K562 (cell line): ENCODE results near the gene CNPPD1. TPM values are rescaled to one million over a fixed set of nuclear protein-coding genes. Genes with fewer than 3 reads are reported as not detected.

Experiments
- ATAC-seq: fragments of 200-7000 bp; cut with Tn5 transposase; 3 replicates; pipeline ENCODE4 v1.9.1; 2020; ENCODE audit warnings: moderate library complexity
- BruUV-seq: library from RNA; stranded (reverse); fragments of 400-500 nt; replicated peaks from 2 replicates; lab custom pipeline; 2021; lab: Mats Ljungman, UMichigan
- CTCF ChIA-PET: fragments of 300-600 bp; formaldehyde crosslinking; extraction: SDS; loops from one replicate; lab custom pipeline; 2021; ENCODE audit warnings: low intra/inter-chr PET ratio; lab: Yijun Ruan, JAX
- POLR2A ChIA-PET: fragments of 300-600, 350-650 bp; sonication (Branson Sonifier 250); formaldehyde crosslinking; extraction: SDS; loops from one replicate; lab custom pipeline; 2021; ENCODE audit warnings: antibody characterized with exemption, inconsistent platforms; lab: Yijun Ruan, JAX
- DNase-seq, 4 experiments: peaks; one replicate each; pipeline versions ENCODE4 v3.0.0 to v3.0.0-alpha.2; 2011 to 2018; ENCODE audit warnings: low spot score in 3 of 4, mixed read lengths in 3 of 4; ENCODE audit errors: extremely low read depth in 1 of 4
- FAIRE-seq: peaks from 2 replicates; lab custom pipeline; 2011; peaks lifted over from hg19 to GRCh38; lab: Jason Lieb, UNC
- H2AFZ ChIP-seq: 2 replicates; pipeline ENCODE4 v1.6.0; 2011; ENCODE audit warnings: low read depth, low read length, control low read depth, inconsistent platforms
- H3K27ac ChIP-seq: fragments of 200-600 bp; 3 replicates; pipeline ENCODE4 v1.8.0; 2011; ENCODE audit warnings: low read depth, mild to moderate bottlenecking, control low read depth, inconsistent platforms, low read length, moderate library complexity, mixed read lengths; ENCODE audit errors: extremely low read depth
- H3K27me3 ChIP-seq, 2 experiments: fragments of 300-600 bp in 1 of 2; 2 replicates in 1 of 2; 3 replicates in 1 of 2; pipeline versions ENCODE4 v1.6.0 to v1.8.0; 2011; ENCODE audit warnings: inconsistent platforms in 2 of 2, low read length in 2 of 2, mild to moderate bottlenecking in 1 of 2, mixed read lengths in 1 of 2, moderate library complexity in 1 of 2; ENCODE audit not compliant: control insufficient read depth in 2 of 2, insufficient read depth in 2 of 2
- H3K36me3 ChIP-seq: fragments of 300-600 bp; 3 replicates; pipeline ENCODE4 v1.8.0; 2011; ENCODE audit warnings: mild to moderate bottlenecking, low read length, inconsistent platforms; ENCODE audit not compliant: control insufficient read depth, insufficient read depth
- H3K4me1 ChIP-seq, 2 experiments: fragments of 200-600 bp in 1 of 2; replicated peaks in 1 of 2; 2 replicates in 1 of 2; 3 replicates in 1 of 2; pipeline versions ENCODE4 v1.5.1 to v1.8.0; 2011; ENCODE audit warnings: inconsistent platforms in 2 of 2, low read length in 2 of 2, mild to moderate bottlenecking in 1 of 2, mixed read lengths in 1 of 2, moderate library complexity in 1 of 2; ENCODE audit not compliant: control insufficient read depth in 2 of 2, insufficient read depth in 2 of 2
- H3K4me2 ChIP-seq: 2 replicates; pipeline ENCODE4 v1.6.1; 2011; ENCODE audit warnings: low read length, control low read depth, inconsistent platforms, mixed read lengths; ENCODE audit not compliant: insufficient read depth
- H3K4me3 ChIP-seq: fragments of 200-600 bp; sonication (generic), shearing (Covaris generic); 2 replicates; pipeline ENCODE4 v1.5.1; 2016; ENCODE audit warnings: control low read depth, inconsistent platforms
- H3K79me2 ChIP-seq: fragments of 200-600 bp; 3 replicates; pipeline ENCODE4 v1.8.0; 2011; ENCODE audit warnings: low read length, inconsistent platforms; ENCODE audit not compliant: control insufficient read depth, insufficient read depth
- H3K9ac ChIP-seq, 2 experiments: 2 replicates each; pipeline versions ENCODE4 v1.6.0 to v1.6.1; 2011; ENCODE audit warnings: low read depth in 2 of 2, low read length in 2 of 2, control low read depth in 1 of 2, inconsistent platforms in 1 of 2, mild to moderate bottlenecking in 1 of 2, mixed read lengths in 1 of 2; ENCODE audit not compliant: insufficient read depth in 1 of 2
- H3K9me1 ChIP-seq: one replicate; pipeline ENCODE4 v1.6.0; 2011; ENCODE audit warnings: inconsistent platforms, mild to moderate bottlenecking, low read length, moderate library complexity; ENCODE audit not compliant: control insufficient read depth, insufficient read depth
- H3K9me3 ChIP-seq: replicated peaks from 2 replicates; pipeline ENCODE4 v1.5.1; 2011; ENCODE audit warnings: low read depth, low read length, inconsistent platforms; ENCODE audit not compliant: control insufficient read depth, insufficient read depth
- H4K20me1 ChIP-seq: replicated peaks from 2 replicates; pipeline ENCODE4 v1.6.1; 2011; ENCODE audit warnings: low read length, inconsistent platforms, mixed read lengths; ENCODE audit not compliant: control insufficient read depth, insufficient read depth
- GABPB2 ChIP-seq: fragments of 250-450 bp; sonication (Bioruptor Pico); conservative IDR thresholded peaks from 2 replicates; pipeline ENCODE4 v1.5.1; 2021; ENCODE audit warnings: mild to moderate bottlenecking
- HEY1 ChIP-seq: fragments of 250-450 bp; sonication (Bioruptor Pico); IDR thresholded peaks from 2 replicates; pipeline ENCODE4 v1.5.0; 2020; ENCODE audit warnings: mild to moderate bottlenecking, moderate library complexity, borderline replicate concordance
- HNRNPL ChIP-seq: fragments of 200-400 bp; formaldehyde crosslinking; IDR thresholded peaks from 2 replicates; pipeline ENCODE4 v1.6.1; 2017; ENCODE audit warnings: low read depth, mild to moderate bottlenecking, low read length
- ID3 ChIP-seq, 2 experiments: fragments of 250-450 bp in 1 of 2; fragments of 450-650 bp in 1 of 2; sonication (Bioruptor Pico) in 1 of 2; IDR thresholded peaks; 2 replicates each; pipeline versions ENCODE4 v1.6.1 to v1.8.0; 2016 to 2021; ENCODE audit warnings: mild to moderate bottlenecking in 2 of 2, moderate library complexity in 2 of 2, missing compliant biosample characterization in 1 of 2, missing genetic modification characterization in 1 of 2
- MAFF ChIP-seq: IDR thresholded peaks from 2 replicates; pipeline ENCODE4 v1.6.1; 2012; ENCODE audit warnings: low read length, improper control_type of control experiment
- PML ChIP-seq: IDR thresholded peaks from 2 replicates; pipeline ENCODE4 v1.6.1; 2012; ENCODE audit warnings: low read length, inconsistent platforms
- PRPF4 ChIP-seq: fragments of 200-400 bp; formaldehyde crosslinking; IDR thresholded peaks from one replicate; pipeline ENCODE4 v1.6.1; 2017; ENCODE audit warnings: low read length, low read depth, mild to moderate bottlenecking; ENCODE audit not compliant: insufficient read depth, poor library complexity, severe bottlenecking
- SMC3 ChIP-seq: conservative IDR thresholded peaks from 2 replicates; pipeline ENCODE4 v1.6.1; 2011; ENCODE audit warnings: low read depth, low read length, improper control_type of control experiment; ENCODE audit not compliant: insufficient read depth
- TSC22D4 ChIP-seq: fragments of 450-650 bp; IDR thresholded peaks from 2 replicates; pipeline ENCODE4 v1.6.1; 2016; ENCODE audit warnings: missing genetic modification characterization, missing biosample characterization, control low read depth
- ZNF143 ChIP-seq: sonication (generic); formaldehyde crosslinking; IDR thresholded peaks from 2 replicates; pipeline ENCODE4 v1.9.0; 2022; ENCODE audit warnings: mild to moderate bottlenecking, missing genetic modification reagents
- ZNF3 ChIP-seq: fragments of 250-450 bp; sonication (Bioruptor Pico); IDR thresholded peaks from 2 replicates; pipeline ENCODE4 v1.5.0; 2021; ENCODE audit warnings: mild to moderate bottlenecking, moderate library complexity
- WGBS: fragments of 100-300 bp; shearing (Covaris generic); methylation state at CpG from one replicate; pipeline ENCODE4 v1.1.6; 2016; ENCODE audit warnings: low coverage, mixed read lengths; ENCODE audit not compliant: insufficient coverage; ENCODE audit errors: missing lambda C conversion rate; 5-methylcytosine and 5-hydroxymethylcytosine counted together
- in situ Hi-C: fragments of 300-500 bp; cut with MboI; formaldehyde crosslinking; loops from 4 replicates; pipeline ENCODE4 v1.15.0; 2018; ENCODE audit warnings: inconsistent platforms, mixed read lengths
- intact Hi-C: fragments of 100-400 bp; cut with micrococcal nuclease; formaldehyde crosslinking; loops from 2 replicates; pipeline ENCODE4 v1.14.2; 2022
- polyA plus RNA-seq, 8 experiments: library from polyadenylated mRNA; depleted of rRNA in 4 of 8; stranded (reverse) in 5 of 8; unstranded in 3 of 8; fragments of >200 nt; fragmentation: Nextera tagmentation in 2 of 8; fragmentation: Illumina TruSeq in 1 of 8; extraction: Ambion mirVana in 2 of 8; extraction: Trizol in 1 of 8; gene quantifications; 2 replicates each; pipeline versions ENCODE4 v1.2.1 to v1.2.3, GENCODE V29; 2011 to 2014; ENCODE audit warnings: inconsistent platforms in 1 of 8, missing spikeins in 1 of 8
- total RNA-seq, 7 experiments: library from RNA; depleted of rRNA in 6 of 7; stranded (reverse); fragments of >200 nt in 6 of 7; fragmentation: Illumina TruSeq in 2 of 7; extraction: Trizol in 2 of 7; gene quantifications; 2 replicates each; pipeline versions ENCODE4 v1.2.1 to v1.2.3, GENCODE V29; 2011 to 2021; ENCODE audit warnings: low replicate concordance in 1 of 7

CNPPD1 gene
- total and polyA plus RNA-seq, 9 of the 15 experiments (the other 6 are each of a cell fraction or from before 2014, with no cell fraction given): 9.9 to 53.5 (median 27.0) TPM

GRCh38 chr2:219183151-219183772 lies 6.5 kb upstream of the CNPPD1 start:
- DNase-seq (no peak), ATAC-seq (no peak), FAIRE-seq (no peak)
- no peak overlapping the region for H2AFZ ChIP-seq
- intact Hi-C loops (no loop called here), in situ Hi-C loops (no loop called here)
- no peaks in the 10 kb centered on the region for H3K9me1 ChIP-seq
- no peaks in the 10 kb centered on the region for H3K27me3 ChIP-seq
- H3K4me1 ChIP-seq: peaks cover 5 to 9% of the 10 kb centered on the region in 2 experiments; a peak in 3 of 5 replicates
- no peak for TF ChIP-seq ID3 (CRISPR knock-in tag; IDR thresholded peaks at IDR 0.05)
- TF ChIP-seq ID3 (tag; IDR thresholded peaks at IDR 0.05): no peak
- no peak for TF ChIP-seq ZNF143 (CRISPR knock-in tag)
- no peak for TF ChIP-seq PRPF4
- no peak for TF ChIP-seq SMC3
- TF ChIP-seq ZNF3 (CRISPR knock-in tag): no peak
- TF ChIP-seq MAFF: no peak
- TF ChIP-seq HNRNPL: no peak
- TF ChIP-seq PML: no peak
- no peak for TF ChIP-seq HEY1 (CRISPR knock-in tag)
- TF ChIP-seq TSC22D4 (tag): no peak
- no peak for TF ChIP-seq GABPB2 (CRISPR knock-in tag)
- no peak overlapping the region for H3K4me2 ChIP-seq
- CTCF ChIA-PET: no interaction called here
- no peaks in the 10 kb centered on the region for H3K9me3 ChIP-seq
- 91% methylated on average over 6 of the region's 6 CpGs for WGBS
- POLR2A ChIA-PET: interaction anchor here (1.1 to 2.5 kb wide), 2 partner anchors 9 to 23 kb away, joined by 4 to 10 read pairs; no protein-coding TSS in a partner anchor
- peaks cover 21% of the 10 kb centered on the region for H3K79me2 ChIP-seq
- H4K20me1 ChIP-seq: no peaks in the 10 kb centered on the region
- BruUV-seq: no TSS peak
- H3K4me3 ChIP-seq: no peak overlapping the region
- no peak overlapping the region for H3K27ac ChIP-seq
- peaks cover 62% of the 10 kb centered on the region; the same call in 2 of the 3 replicates for H3K36me3 ChIP-seq
- no peak overlapping the region for H3K9ac ChIP-seq
